ENCODE measurements around the gene KRTAP19-7.

KRTAP19-7 gene

DNA sequence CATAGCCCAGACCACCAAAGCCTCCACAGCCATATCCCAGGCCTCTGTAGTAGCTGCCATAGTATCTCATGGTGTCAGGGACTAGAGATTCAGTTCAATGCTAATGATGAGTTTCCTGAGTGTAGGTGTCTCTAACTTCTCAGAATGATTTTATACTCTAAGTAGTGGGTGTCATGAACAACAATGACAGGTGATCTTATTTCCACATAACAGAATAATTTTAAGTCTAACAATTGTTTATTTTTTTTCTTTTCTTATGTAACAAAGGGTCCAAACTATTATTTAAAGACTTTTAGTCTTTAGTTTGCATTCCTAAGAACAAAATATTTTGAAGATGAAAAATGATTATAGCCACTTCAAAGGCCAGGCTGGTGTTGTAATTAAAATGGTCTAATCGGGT, 19.4 kb downstream of the KRTAP19-7 start, which contains the start of gene KRTAP19-6:
Gene KRTAP19-6 (minus strand): TSS at position 101 of the 400 bp plus-strand sequence. CDS start 31 bp downstream, at position 70.
- Mint-ChIP-seq H3K4me3 (no peak within 1 kb of the TSS), H3K27me3 (no peaks in the 10 kb centered on the region), H3K27ac (no peak within 1 kb of the TSS), H3K9me3 (peaks cover 7% of the 10 kb centered on the region), H3K36me3 (no peaks in the 10 kb centered on the region), H3K4me1 (no peaks in the 10 kb centered on the region)
- ATAC-seq: no peak

DNA sequence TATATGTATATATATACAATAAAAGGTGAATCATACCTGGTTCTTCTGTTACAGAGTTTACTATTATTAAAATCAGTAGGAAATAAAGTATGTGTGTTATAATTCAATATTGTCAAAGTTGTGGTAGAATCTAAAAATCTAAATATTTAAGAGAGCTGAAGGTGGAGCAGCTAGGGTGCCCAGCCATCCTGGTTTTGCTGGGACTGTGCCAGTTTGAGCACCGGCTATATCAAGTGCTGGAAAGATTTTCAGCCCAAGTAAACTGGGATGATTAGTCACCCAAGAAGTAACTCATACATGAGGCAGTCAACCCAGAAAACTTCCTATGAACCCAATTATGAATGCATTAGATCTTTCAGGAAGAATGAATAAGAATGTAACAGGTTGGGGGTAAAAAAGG, 42.2 kb downstream of the KRTAP19-7 start:
- peaks cover 3% of the 10 kb centered on the region for H3K9me3 Mint-ChIP-seq

GRCh38 chr21:30515681-30516080, 45.4 kb downstream of the KRTAP19-7 start:
- Mint-ChIP-seq H3K27me3 (no peaks in the 10 kb centered on the region), H3K4me1 (no peaks in the 10 kb centered on the region), H3K4me3 (no peak overlapping the region), H3K36me3 (no peaks in the 10 kb centered on the region), H3K27ac (no peak overlapping the region), H3K9me3 (peaks cover 3% of the 10 kb centered on the region)
- no peak for ATAC-seq

More for the DNA sequence above, 42.2 kb downstream of the KRTAP19-7 start:
- no peak for ATAC-seq
- H3K36me3 Mint-ChIP-seq: no peaks in the 10 kb centered on the region
- H3K4me1 Mint-ChIP-seq: no peaks in the 10 kb centered on the region
- no peak overlapping the region for H3K4me3 Mint-ChIP-seq
- no peak overlapping the region for H3K27ac Mint-ChIP-seq
- H3K27me3 Mint-ChIP-seq: no peaks in the 10 kb centered on the region

All from stimulated activated memory B cell treated with anti-CD40 and anti-IgM and Interleukin-4, amounts not matched to agents 10 μg/mL and 1 μg/mL and 100 μg/mL, for 72 hours (primary cell).